ENCODE measurements around the gene LEF1. TPM values are rescaled to one million over a fixed set of nuclear protein-coding genes. Genes with fewer than 3 reads are reported as not detected.

The LEF1 gene
- total RNA-seq, 1 donor from 2014 or later: 0.41 TPM

GRCh38 chr4:108003982-108004515 lies 164.7 kb downstream of the LEF1 start:
- peaks cover 87% of the 10 kb centered on the region for H3K4me1 ChIP-seq
- no peaks in the 10 kb centered on the region for H3K9me3 ChIP-seq (replicated peaks)
- H3K36me3 ChIP-seq: no peaks in the 10 kb centered on the region
- no peaks in the 10 kb centered on the region for H3K27me3 ChIP-seq (ENCODE audit: low read depth)
- no peak for DNase-seq
- TF ChIP-seq CTCF (IDR thresholded peaks at IDR 0.05; ENCODE audit: borderline replicate concordance): no peak
- peak overlapping the region; percentile 50 for H3K27ac ChIP-seq (replicated peaks)
- H3K4me3 ChIP-seq: no peak overlapping the region
- intact Hi-C loops (cut with micrococcal nuclease): no loop called here

- TF ChIP-seq CTCF (IDR thresholded peaks at IDR 0.05; ENCODE audit: borderline replicate concordance): no peak
- no peaks in the 10 kb centered on the region for H3K27me3 ChIP-seq (ENCODE audit: low read depth)
- H3K9me3 ChIP-seq (replicated peaks): no peaks in the 10 kb centered on the region
- H3K27ac ChIP-seq (replicated peaks): peak overlapping the region; percentile 90
- DNase-seq: no peak
- intact Hi-C loops (cut with micrococcal nuclease): no loop called here
- H3K4me1 ChIP-seq: peaks cover 93% of the 10 kb centered on the region
- H3K4me3 ChIP-seq: no peak overlapping the region
- no peaks in the 10 kb centered on the region for H3K36me3 ChIP-seq
Measured at GRCh38 chr4:108001540-108002135, 167.1 kb downstream of the LEF1 start.

- Histone ChIP-seq H3K27me3 (ENCODE audit: low read depth) (no peaks in the 10 kb centered on the region), H3K36me3 (no peaks in the 10 kb centered on the region), H3K4me3 (no peak overlapping the region), H3K4me1 (peaks cover 93% of the 10 kb centered on the region), H3K9me3 (replicated peaks) (no peaks in the 10 kb centered on the region), H3K27ac (replicated peaks) (peak overlapping the region; percentile 90)
- no peak for DNase-seq
- no peak for TF ChIP-seq CTCF (IDR thresholded peaks at IDR 0.05; ENCODE audit: borderline replicate concordance)
- intact Hi-C loops (cut with micrococcal nuclease): no loop called here
Measured at GRCh38 chr4:107999932-108000539, 168.7 kb downstream of the LEF1 start.

GRCh38 chr4:107997794-107998193 lies 170.9 kb downstream of the LEF1 start:
- intact Hi-C loops (cut with micrococcal nuclease): no loop called here

More at GRCh38 chr4:107997794-107998193, 170.9 kb downstream of the LEF1 start:
- no peak overlapping the region for H3K4me3 ChIP-seq
- TF ChIP-seq CTCF (IDR thresholded peaks at IDR 0.05; ENCODE audit: borderline replicate concordance): no peak
- no peaks in the 10 kb centered on the region for H3K27me3 ChIP-seq (ENCODE audit: low read depth)
- H3K27ac ChIP-seq (replicated peaks): peak overlapping the region; percentile 90
- DNase-seq: no peak
- no peaks in the 10 kb centered on the region for H3K36me3 ChIP-seq
- H3K4me1 ChIP-seq: peaks cover 93% of the 10 kb centered on the region
- H3K9me3 ChIP-seq (replicated peaks): no peaks in the 10 kb centered on the region

Other genes with a start within 250 kb of the LEF1 start
- gene CYP2U1, start 237.4 kb downstream of the LEF1 start, total RNA-seq: 9.4 TPM
- gene HADH, start 179.0 kb downstream of the LEF1 start, total RNA-seq: 238 TPM